ENCODE measurements around the gene C1orf105.

C1orf105 gene

DNA sequence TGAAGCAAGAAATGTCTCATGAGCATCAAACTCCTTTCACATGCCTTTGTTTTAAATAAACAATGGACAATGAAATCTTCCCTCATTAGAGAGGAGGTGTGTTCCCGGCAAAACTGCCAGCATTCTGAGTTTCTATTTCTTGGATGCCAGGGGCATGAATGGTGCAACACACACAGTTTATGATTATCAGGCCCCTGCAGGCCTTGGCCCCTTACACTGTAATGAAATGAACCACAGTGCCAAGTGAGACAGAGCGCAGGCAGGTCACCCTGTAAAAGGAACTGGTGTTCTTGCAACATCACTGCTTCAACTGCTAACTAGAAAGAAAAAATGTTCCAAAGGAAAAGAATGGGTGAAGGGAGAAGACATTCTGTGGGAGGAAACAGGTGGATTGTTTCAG is 27.2 kb downstream of the C1orf105 start (continued):
- TF ChIP-seq KLF16 (tag by site-specific recombination; IDR thresholded peaks at IDR 0.05) (no peak), ZNF391 (tag by site-specific recombination; IDR thresholded peaks at IDR 0.05; ENCODE audit: borderline replicate concordance, low read depth) (no peak), ZNF707 (tag by site-specific recombination; IDR thresholded peaks at IDR 0.05) (no peak), ZFP69B (tag by site-specific recombination; IDR thresholded peaks at IDR 0.05) (no peak)
- TF ChIP-seq, protein P1, sequence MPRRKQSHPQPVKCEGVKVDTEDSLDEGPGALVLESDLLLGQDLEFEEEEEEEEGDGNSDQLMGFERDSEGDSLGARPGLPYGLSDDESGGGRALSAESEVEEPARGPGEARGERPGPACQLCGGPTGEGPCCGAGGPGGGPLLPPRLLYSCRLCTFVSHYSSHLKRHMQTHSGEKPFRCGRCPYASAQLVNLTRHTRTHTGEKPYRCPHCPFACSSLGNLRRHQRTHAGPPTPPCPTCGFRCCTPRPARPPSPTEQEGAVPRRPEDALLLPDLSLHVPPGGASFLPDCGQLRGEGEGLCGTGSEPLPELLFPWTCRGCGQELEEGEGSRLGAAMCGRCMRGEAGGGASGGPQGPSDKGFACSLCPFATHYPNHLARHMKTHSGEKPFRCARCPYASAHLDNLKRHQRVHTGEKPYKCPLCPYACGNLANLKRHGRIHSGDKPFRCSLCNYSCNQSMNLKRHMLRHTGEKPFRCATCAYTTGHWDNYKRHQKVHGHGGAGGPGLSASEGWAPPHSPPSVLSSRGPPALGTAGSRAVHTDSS (tag by site-specific recombination; IDR thresholded peaks at IDR 0.05): no peak

DNA sequence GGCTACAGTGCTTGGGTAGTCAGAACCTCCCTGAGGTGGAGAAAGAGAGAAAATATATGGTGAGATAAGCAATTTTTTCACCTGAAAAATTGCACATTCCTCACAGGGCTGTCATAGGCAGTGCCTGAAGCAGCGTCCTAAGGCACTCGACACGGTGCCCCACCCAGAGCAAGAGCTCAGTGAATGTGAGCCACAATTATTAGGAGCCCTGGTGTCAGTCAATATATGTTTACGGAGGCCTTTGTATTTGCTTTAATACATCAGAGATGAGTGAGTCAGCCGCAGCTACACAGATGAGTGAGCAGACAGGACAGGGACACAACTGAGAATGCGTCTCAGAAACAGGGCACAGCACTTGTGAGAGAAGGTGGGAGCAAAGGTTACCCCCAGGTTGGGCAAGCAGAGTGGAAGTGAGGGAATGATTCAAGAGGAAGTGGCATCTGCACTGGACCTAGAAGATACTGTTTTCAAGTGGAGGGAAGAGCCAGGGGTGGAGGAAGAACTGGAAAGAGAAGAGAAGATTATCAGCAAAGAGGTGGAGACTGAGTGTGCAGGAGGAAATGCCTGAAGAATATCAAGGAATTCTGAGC is 28.6 kb downstream of the C1orf105 start:
- peaks cover 8% of the 10 kb centered on the region for H3K4me1 ChIP-seq (ENCODE audit: control insufficient read depth, insufficient read depth, low read length)
- ChIA-PET POLR2A (no interaction called here), CTCF (interaction anchor here (0.5 to 2.2 kb wide), 6 partner anchors 9 to 270 kb away, joined by 3 to 11 read pairs (median 4); no protein-coding TSS in a partner anchor)
- H3K36me3 ChIP-seq (ENCODE audit: control insufficient read depth in 2 of 2, insufficient read depth in 1 of 2, low read length in 2 of 2): no peaks in the 10 kb centered on the region
- no peak overlapping the region for H3K27ac ChIP-seq (ENCODE audit: extremely low read depth, low read depth, low read length)
- H3K9me3 ChIP-seq (ENCODE audit: control insufficient read depth, insufficient read depth, low read depth, low read length): no peaks in the 10 kb centered on the region
- TF ChIP-seq GLI2 (tag by site-specific recombination; IDR thresholded peaks at IDR 0.05; ENCODE audit: borderline replicate concordance, low read depth) (no peak), ZNF514 (tag by site-specific recombination; IDR thresholded peaks at IDR 0.05) (no peak), ZNF623 (tag by site-specific recombination; IDR thresholded peaks at IDR 0.05) (no peak), ZNF837 (tag by site-specific recombination; IDR thresholded peaks at IDR 0.05) (no peak), ZNF600 (tag by site-specific recombination; IDR thresholded peaks at IDR 0.05) (no peak), ZNF112 (tag by site-specific recombination; IDR thresholded peaks at IDR 0.05) (no peak), ZNF302 (tag by site-specific recombination; IDR thresholded peaks at IDR 0.05; ENCODE audit: low read depth) (no peak), SCRT1 (tag by site-specific recombination; IDR thresholded peaks at IDR 0.05; ENCODE audit: borderline replicate concordance) (no peak), ZNF146 (tag by site-specific recombination; IDR thresholded peaks at IDR 0.05) (no peak), ZNF777 (tag by site-specific recombination; IDR thresholded peaks at IDR 0.05; ENCODE audit: borderline replicate concordance) (no peak), ZNF558 (tag by site-specific recombination; IDR thresholded peaks at IDR 0.05) (no peak), ZNF571 (tag by site-specific recombination; IDR thresholded peaks at IDR 0.05) (no peak)
- TF ChIP-seq, protein P2, sequence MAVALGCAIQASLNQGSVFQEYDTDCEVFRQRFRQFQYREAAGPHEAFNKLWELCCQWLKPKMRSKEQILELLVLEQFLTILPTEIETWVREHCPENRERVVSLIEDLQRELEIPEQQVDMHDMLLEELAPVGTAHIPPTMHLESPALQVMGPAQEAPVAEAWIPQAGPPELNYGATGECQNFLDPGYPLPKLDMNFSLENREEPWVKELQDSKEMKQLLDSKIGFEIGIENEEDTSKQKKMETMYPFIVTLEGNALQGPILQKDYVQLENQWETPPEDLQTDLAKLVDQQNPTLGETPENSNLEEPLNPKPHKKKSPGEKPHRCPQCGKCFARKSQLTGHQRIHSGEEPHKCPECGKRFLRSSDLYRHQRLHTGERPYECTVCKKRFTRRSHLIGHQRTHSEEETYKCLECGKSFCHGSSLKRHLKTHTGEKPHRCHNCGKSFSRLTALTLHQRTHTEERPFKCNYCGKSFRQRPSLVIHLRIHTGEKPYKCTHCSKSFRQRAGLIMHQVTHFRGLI (tag by site-specific recombination; IDR thresholded peaks at IDR 0.05): no peak
- TF ChIP-seq, protein P3, sequence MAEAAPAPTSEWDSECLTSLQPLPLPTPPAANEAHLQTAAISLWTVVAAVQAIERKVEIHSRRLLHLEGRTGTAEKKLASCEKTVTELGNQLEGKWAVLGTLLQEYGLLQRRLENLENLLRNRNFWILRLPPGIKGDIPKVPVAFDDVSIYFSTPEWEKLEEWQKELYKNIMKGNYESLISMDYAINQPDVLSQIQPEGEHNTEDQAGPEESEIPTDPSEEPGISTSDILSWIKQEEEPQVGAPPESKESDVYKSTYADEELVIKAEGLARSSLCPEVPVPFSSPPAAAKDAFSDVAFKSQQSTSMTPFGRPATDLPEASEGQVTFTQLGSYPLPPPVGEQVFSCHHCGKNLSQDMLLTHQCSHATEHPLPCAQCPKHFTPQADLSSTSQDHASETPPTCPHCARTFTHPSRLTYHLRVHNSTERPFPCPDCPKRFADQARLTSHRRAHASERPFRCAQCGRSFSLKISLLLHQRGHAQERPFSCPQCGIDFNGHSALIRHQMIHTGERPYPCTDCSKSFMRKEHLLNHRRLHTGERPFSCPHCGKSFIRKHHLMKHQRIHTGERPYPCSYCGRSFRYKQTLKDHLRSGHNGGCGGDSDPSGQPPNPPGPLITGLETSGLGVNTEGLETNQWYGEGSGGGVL (tag by site-specific recombination; IDR thresholded peaks at IDR 0.05): no peak
- TF ChIP-seq, protein P4, sequence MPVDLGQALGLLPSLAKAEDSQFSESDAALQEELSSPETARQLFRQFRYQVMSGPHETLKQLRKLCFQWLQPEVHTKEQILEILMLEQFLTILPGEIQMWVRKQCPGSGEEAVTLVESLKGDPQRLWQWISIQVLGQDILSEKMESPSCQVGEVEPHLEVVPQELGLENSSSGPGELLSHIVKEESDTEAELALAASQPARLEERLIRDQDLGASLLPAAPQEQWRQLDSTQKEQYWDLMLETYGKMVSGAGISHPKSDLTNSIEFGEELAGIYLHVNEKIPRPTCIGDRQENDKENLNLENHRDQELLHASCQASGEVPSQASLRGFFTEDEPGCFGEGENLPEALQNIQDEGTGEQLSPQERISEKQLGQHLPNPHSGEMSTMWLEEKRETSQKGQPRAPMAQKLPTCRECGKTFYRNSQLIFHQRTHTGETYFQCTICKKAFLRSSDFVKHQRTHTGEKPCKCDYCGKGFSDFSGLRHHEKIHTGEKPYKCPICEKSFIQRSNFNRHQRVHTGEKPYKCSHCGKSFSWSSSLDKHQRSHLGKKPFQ (tag by site-specific recombination; IDR thresholded peaks at IDR 0.05): no peak
- TF ChIP-seq, protein P5, sequence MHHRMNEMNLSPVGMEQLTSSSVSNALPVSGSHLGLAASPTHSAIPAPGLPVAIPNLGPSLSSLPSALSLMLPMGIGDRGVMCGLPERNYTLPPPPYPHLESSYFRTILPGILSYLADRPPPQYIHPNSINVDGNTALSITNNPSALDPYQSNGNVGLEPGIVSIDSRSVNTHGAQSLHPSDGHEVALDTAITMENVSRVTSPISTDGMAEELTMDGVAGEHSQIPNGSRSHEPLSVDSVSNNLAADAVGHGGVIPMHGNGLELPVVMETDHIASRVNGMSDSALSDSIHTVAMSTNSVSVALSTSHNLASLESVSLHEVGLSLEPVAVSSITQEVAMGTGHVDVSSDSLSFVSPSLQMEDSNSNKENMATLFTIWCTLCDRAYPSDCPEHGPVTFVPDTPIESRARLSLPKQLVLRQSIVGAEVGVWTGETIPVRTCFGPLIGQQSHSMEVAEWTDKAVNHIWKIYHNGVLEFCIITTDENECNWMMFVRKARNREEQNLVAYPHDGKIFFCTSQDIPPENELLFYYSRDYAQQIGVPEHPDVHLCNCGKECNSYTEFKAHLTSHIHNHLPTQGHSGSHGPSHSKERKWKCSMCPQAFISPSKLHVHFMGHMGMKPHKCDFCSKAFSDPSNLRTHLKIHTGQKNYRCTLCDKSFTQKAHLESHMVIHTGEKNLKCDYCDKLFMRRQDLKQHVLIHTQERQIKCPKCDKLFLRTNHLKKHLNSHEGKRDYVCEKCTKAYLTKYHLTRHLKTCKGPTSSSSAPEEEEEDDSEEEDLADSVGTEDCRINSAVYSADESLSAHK (tag by site-specific recombination; IDR thresholded peaks at IDR 0.05): no peak
- H3K4me3 ChIP-seq (ENCODE audit: low read depth, low read length): no peak overlapping the region

All from HEK293 (cell line).